Common myeloid progenitor, CD34-positive (primary cell): Measurements from ENCODE around the gene HFE.
A peak's percentile ranks its signal among the peaks of the same experiment; 100 is the strongest.
"Not testable (repeated sequence)": the region's sequence is repeated elsewhere in the genome, so short reads cannot be mapped to it uniquely, and the experiment has no call there.

Source experiments
- CTCF ChIA-PET: fragments of 350-600 bp; sonication (Branson Sonifier 250); formaldehyde crosslinking; loops from one replicate; lab custom pipeline; 2021; ENCODE audit warnings: antibody characterized with exemption; lab: Charles Lee
- POLR2A ChIA-PET: fragments of 350-600 bp; sonication (Branson Sonifier 250); formaldehyde crosslinking; loops from one replicate; lab custom pipeline; 2021; ENCODE audit warnings: antibody characterized with exemption; lab: Charles Lee
- DNase-seq, 3 donors: peaks; one replicate each; pipeline versions ENCODE4 v3.0.0 to v3.0.0-alpha.2; 2013
- H3K27ac ChIP-seq, 2 experiments: 1 replicate in 1 of 2; 2 replicates in 1 of 2; pipeline ENCODE4 v1.7.0; 2013; ENCODE audit warnings: inconsistent platforms in 2 of 2, low read length in 2 of 2, mild to moderate bottlenecking in 2 of 2, low read depth in 1 of 2, moderate library complexity in 1 of 2; ENCODE audit not compliant: severe bottlenecking in 2 of 2, insufficient read depth in 1 of 2, poor library complexity in 1 of 2
- H3K27me3 ChIP-seq, 5 experiments: replicated peaks in 2 of 5; 1 replicate in 3 of 5; 2 replicates in 2 of 5; pipeline versions ENCODE4 v1.6.1 to v1.7.0; 2013; ENCODE audit warnings: low read length in 4 of 5, mild to moderate bottlenecking in 2 of 5, moderate library complexity in 2 of 5, inconsistent platforms in 1 of 5; ENCODE audit not compliant: insufficient read depth in 5 of 5, control insufficient read depth in 4 of 5
- H3K36me3 ChIP-seq, 4 experiments: 1 replicate in 2 of 4; 2 replicates in 2 of 4; pipeline versions ENCODE4 v1.6.1 to v1.7.0; 2013; ENCODE audit warnings: low read length in 3 of 4, control low read depth in 1 of 4, mild to moderate bottlenecking in 1 of 4; ENCODE audit not compliant: control insufficient read depth in 4 of 4, insufficient read depth in 4 of 4
- H3K4me1 ChIP-seq, 4 experiments: 1 replicate in 3 of 4; 2 replicates in 1 of 4; pipeline versions ENCODE4 v1.6.1 to v1.7.1; 2013; ENCODE audit warnings: low read length in 3 of 4, mild to moderate bottlenecking in 3 of 4, control low read depth in 1 of 4, inconsistent platforms in 1 of 4, moderate library complexity in 1 of 4; ENCODE audit not compliant: control insufficient read depth in 4 of 4, insufficient read depth in 4 of 4; ENCODE audit errors: control extremely low read depth in 1 of 4
- H3K4me3 ChIP-seq, 7 experiments: 1 replicate in 4 of 7; 2 replicates in 3 of 7; pipeline versions ENCODE4 v1.5.1 to v1.7.0; 2013; ENCODE audit warnings: mild to moderate bottlenecking in 7 of 7, low read length in 6 of 7, moderate library complexity in 6 of 7, inconsistent platforms in 2 of 7, low read depth in 2 of 7, control low read depth in 1 of 7; ENCODE audit not compliant: insufficient read depth in 4 of 7, control insufficient read depth in 1 of 7; ENCODE audit errors: extremely low read depth in 1 of 7
- H3K9me3 ChIP-seq, 5 experiments: 1 replicate in 4 of 5; 2 replicates in 1 of 5; pipeline versions ENCODE4 v1.6.1 to v1.7.1; 2013; ENCODE audit warnings: low read length in 4 of 5, mild to moderate bottlenecking in 2 of 5, inconsistent platforms in 1 of 5, low read depth in 1 of 5, moderate library complexity in 1 of 5; ENCODE audit not compliant: control insufficient read depth in 4 of 5, insufficient read depth in 2 of 5; ENCODE audit errors: control extremely low read depth in 1 of 5
- WGBS: methylation state at CpG from one replicate; pipeline ENCODE4 v1.1.5; 2013; ENCODE audit not compliant: insufficient coverage; 5-methylcytosine and 5-hydroxymethylcytosine counted together

The HFE gene

DNA sequence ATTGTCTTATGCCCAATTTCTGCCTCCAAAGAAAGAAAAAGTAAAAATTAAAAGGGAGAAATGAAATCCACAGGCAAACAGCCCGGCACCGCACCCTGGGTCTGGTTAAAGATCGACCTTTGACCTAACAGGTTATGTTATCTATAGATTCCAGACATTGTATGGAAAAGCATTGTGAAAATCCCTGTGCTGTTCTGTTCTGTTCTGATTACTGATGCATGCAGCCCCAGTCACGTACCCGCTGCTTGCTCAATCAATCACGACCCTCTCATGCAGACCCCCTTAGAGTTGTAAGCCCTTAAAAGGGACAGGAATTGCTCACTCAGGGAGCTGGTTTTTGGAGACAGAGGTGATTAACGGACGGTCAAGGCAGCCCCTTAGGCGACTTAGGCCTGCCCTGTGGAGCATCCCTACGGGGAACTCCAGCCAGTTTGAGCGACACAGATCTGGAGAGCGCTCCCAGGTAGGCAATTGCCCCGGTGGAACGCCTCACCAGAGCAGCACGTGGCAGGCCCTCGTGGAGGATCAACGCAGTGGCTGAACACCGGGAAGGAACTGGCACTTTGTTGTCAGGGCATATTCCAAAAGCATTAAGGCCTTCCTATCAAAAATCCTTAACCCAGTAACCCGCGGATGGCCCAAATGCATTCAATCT lies 12.0 kb upstream of the HFE start:
- peaks cover 0 to 4% (median 0%) of the 10 kb centered on the region in 5 experiments for H3K9me3 ChIP-seq
- peaks cover 0 to 4% (median 0%) of the 10 kb centered on the region in 4 experiments for H3K4me1 ChIP-seq
- H3K27ac ChIP-seq = no peak overlapping the region
- DNase-seq = no peak
- no peak overlapping the region for H3K4me3 ChIP-seq
- ChIA-PET CTCF (interaction anchor here (29.5 kb wide), 1 partner anchor 20 kb away, joined by 637 read pairs; the partner anchor contains the start of gene HFE), POLR2A (no interaction called here)
- 96% methylated on average over 14 of the region's 20 CpGs for WGBS
- no peaks in the 10 kb centered on the region for H3K27me3 ChIP-seq
- H3K36me3 ChIP-seq = no peaks in the 10 kb centered on the region

DNA sequence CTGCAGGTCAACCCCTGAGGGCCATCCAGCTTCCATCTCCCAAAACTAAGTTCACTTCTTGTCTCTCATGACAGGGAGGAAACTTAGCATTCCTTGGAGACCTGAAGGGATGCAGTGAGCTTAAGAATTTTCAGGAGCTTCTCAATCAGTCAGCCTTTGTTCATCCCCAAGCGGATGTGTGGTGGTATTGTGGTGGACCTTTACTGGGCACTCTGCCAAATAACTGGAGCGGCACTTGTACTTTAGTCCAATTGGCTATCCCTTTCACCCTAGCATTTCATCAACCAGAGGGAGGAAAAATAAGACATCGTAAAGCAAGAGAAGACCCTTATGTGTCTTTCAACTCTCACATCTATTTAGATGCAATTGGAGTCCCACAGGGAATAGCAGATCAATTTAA lies 9.2 kb upstream of the HFE start:
- H3K27ac ChIP-seq, H3K27me3 ChIP-seq, H3K4me3 ChIP-seq, H3K36me3 ChIP-seq, H3K4me1 ChIP-seq, POLR2A ChIA-PET: not testable (repeated sequence)
- DNase-seq = peak in 2 of 3 donors; percentile 53 to 54
- WGBS = no CpG with 5 or more reads among the region's 3 CpGs
- H3K9me3 ChIP-seq = peaks cover 0 to 21% (median 4%) of the 10 kb centered on the region in 5 experiments
- CTCF ChIA-PET = interaction anchor here (1.1 to 29.5 kb wide), 3 partner anchors 9 to 96 kb away, joined by 3 to 637 read pairs (median 5); partner anchors contain the start of gene HFE

DNA sequence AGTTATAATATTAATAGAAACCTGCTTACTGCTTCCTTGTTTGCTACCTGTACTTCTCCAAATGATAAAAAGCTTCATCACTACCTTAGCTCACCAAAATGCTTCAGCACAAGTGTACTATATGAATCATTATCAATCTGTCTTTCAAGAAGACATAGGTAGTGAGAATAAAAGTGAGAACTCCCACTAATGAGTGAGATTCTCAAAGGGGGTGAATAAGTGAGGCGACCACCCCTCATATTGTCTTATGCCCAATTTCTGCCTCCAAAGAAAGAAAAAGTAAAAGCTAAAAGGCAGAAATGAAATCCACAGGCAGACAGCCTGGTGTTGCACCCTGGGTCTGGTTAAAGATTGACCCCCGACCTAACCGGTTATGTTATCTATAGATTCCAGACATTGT lies 6.1 kb upstream of the HFE start:
- H3K27ac ChIP-seq, H3K4me3 ChIP-seq, H3K36me3 ChIP-seq, DNase-seq, H3K27me3 ChIP-seq, H3K4me1 ChIP-seq, POLR2A ChIA-PET: not testable (repeated sequence)
- WGBS = 100% methylated on average over 2 of the region's 3 CpGs
- CTCF ChIA-PET = interaction anchor here (0.7 to 29.5 kb wide), 4 partner anchors 14 to 152 kb away, joined by 3 to 637 read pairs (median 4); partner anchors contain the start of gene HFE
- peaks cover 0 to 21% (median 4%) of the 10 kb centered on the region in 5 experiments for H3K9me3 ChIP-seq

DNA sequence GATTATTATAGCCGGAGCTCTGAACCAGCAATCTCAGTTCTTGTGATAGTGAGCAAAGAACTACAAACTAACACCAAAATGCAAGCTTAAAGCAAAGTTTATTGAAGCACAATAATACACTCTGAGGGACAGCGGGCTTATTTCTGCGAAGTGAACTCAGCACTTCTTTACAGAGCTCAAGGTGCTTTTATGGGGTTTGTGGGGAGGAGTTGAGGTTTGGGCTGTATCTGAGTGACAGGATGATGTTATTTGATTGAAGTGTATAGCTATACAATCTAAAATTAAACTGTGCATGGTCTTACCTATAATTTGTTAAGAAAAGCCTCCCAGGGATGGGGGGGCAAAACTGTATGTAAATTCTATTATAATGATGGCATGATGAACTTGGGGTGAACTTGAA lies 1.0 kb upstream of the HFE start:
- no peaks in the 10 kb centered on the region for H3K36me3 ChIP-seq
- ChIA-PET CTCF (interaction anchor here (0.6 to 20.4 kb wide), 3 partner anchors 10 to 31 kb away, joined by 3 to 637 read pairs (median 36); a partner anchor contains a TSS), POLR2A (interaction anchor here (0.6 kb wide), 1 partner anchor 40 kb away, joined by 4 read pairs; no protein-coding TSS in a partner anchor)
- no peak overlapping the region for H3K4me3 ChIP-seq
- H3K27ac ChIP-seq = no peak overlapping the region
- H3K27me3 ChIP-seq = no peaks in the 10 kb centered on the region
- peaks cover 0 to 11% (median 4%) of the 10 kb centered on the region in 5 experiments for H3K9me3 ChIP-seq
- no peak for DNase-seq
- peaks cover 0 to 10% (median 8%) of the 10 kb centered on the region in 4 experiments for H3K4me1 ChIP-seq
- no CpG with 5 or more reads among the region's 3 CpGs for WGBS

DNA sequence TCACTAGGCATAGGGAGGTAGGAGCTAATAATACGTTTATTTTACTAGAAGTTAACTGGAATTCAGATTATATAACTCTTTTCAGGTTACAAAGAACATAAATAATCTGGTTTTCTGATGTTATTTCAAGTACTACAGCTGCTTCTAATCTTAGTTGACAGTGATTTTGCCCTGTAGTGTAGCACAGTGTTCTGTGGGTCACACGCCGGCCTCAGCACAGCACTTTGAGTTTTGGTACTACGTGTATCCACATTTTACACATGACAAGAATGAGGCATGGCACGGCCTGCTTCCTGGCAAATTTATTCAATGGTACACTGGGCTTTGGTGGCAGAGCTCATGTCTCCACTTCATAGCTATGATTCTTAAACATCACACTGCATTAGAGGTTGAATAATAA lies 1.1 kb downstream of the HFE start:
- Histone ChIP-seq H3K4me1 (peaks cover 0 to 10% (median 8%) of the 10 kb centered on the region in 4 experiments), H3K4me3 (no peak overlapping the region), H3K27me3 (no peaks in the 10 kb centered on the region), H3K9me3 (no peaks in the 10 kb centered on the region), H3K27ac (no peak overlapping the region), H3K36me3 (no peaks in the 10 kb centered on the region)
- ChIA-PET POLR2A (interaction anchor here (0.6 kb wide), 1 partner anchor 234 kb away, joined by 3 read pairs; no protein-coding TSS in a partner anchor), CTCF (interaction anchor here (2.0 to 20.4 kb wide), 4 partner anchors 8 to 19 kb away, joined by 5 to 637 read pairs (median 24); a partner anchor contains a TSS)
- WGBS = 95% methylated on average over 4 of the region's 5 CpGs
- no peak for DNase-seq

DNA sequence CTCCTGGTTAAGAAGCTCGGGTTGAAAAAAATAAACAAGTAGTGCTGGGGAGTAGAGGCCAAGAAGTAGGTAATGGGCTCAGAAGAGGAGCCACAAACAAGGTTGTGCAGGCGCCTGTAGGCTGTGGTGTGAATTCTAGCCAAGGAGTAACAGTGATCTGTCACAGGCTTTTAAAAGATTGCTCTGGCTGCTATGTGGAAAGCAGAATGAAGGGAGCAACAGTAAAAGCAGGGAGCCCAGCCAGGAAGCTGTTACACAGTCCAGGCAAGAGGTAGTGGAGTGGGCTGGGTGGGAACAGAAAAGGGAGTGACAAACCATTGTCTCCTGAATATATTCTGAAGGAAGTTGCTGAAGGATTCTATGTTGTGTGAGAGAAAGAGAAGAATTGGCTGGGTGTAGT lies 2.0 kb downstream of the HFE start:
- DNase-seq = no peak
- Histone ChIP-seq H3K36me3 (no peaks in the 10 kb centered on the region), H3K9me3 (no peaks in the 10 kb centered on the region), H3K27ac (no peak overlapping the region), H3K4me1 (peaks cover 0 to 10% (median 8%) of the 10 kb centered on the region in 4 experiments), H3K27me3 (no peaks in the 10 kb centered on the region), H3K4me3 (no peak overlapping the region)
- WGBS = 96% methylated on average over 2 of the region's 2 CpGs
- POLR2A ChIA-PET = no interaction called here
- CTCF ChIA-PET = interaction anchor here (1.5 to 20.4 kb wide), 4 partner anchors 7 to 37 kb away, joined by 3 to 637 read pairs (median 22); a partner anchor contains a TSS

DNA sequence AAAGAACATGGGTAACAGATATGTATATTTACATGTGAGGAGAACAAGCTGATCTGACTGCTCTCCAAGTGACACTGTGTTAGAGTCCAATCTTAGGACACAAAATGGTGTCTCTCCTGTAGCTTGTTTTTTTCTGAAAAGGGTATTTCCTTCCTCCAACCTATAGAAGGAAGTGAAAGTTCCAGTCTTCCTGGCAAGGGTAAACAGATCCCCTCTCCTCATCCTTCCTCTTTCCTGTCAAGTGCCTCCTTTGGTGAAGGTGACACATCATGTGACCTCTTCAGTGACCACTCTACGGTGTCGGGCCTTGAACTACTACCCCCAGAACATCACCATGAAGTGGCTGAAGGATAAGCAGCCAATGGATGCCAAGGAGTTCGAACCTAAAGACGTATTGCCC lies 5.2 kb downstream of the HFE start:
- Histone ChIP-seq H3K4me3 (no peak overlapping the region), H3K36me3 (no peaks in the 10 kb centered on the region), H3K4me1 (peaks cover 0 to 9% (median 5%) of the 10 kb centered on the region in 4 experiments), H3K27me3 (no peaks in the 10 kb centered on the region), H3K27ac (no peak overlapping the region), H3K9me3 (no peaks in the 10 kb centered on the region)
- CTCF ChIA-PET = interaction anchor here (20.4 kb wide), 1 partner anchor 23 kb away, joined by 637 read pairs; a partner anchor contains a TSS
- no peak for DNase-seq
- POLR2A ChIA-PET = no interaction called here
- WGBS = 90% methylated on average over 4 of the region's 4 CpGs
